Stimulated activated CD4-positive, alpha-beta T cell treated with anti-CD3 and anti-CD28 coated beads, Interleukin-15, amount 100 ng/mL, for 48 hours (primary cell): ENCODE measurements around the gene CA10.
A peak's percentile ranks its signal among the peaks of the same experiment; 100 is the strongest.

ENCODE experiments used
- DNase-seq, 2 donors: peaks; one replicate each; pipeline ENCODE4 v3.0.0-alpha.2; 2020; ENCODE audit warnings: low read depth in 2 of 2

Gene CA10

DNA sequence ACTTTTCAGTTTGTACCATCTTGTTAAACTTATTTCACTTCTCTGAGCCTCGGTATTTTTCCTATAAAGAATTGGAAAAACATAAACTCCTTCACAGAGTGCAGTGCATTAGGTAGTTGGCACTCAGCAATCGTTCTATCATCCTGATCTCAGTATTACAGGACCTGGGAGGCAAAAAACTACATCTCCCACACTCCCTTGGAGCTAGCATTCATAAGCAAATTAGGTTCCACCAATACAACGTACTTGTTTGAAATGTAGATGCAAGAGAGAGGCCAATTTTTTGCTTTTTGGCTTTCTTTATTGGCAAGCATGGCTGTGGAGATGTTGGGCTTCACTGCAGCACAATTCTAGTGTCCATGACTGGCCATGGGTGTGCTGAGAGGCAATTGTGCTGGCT, 285.2 kb downstream of the CA10 start:
- no peak for DNase-seq

DNA sequence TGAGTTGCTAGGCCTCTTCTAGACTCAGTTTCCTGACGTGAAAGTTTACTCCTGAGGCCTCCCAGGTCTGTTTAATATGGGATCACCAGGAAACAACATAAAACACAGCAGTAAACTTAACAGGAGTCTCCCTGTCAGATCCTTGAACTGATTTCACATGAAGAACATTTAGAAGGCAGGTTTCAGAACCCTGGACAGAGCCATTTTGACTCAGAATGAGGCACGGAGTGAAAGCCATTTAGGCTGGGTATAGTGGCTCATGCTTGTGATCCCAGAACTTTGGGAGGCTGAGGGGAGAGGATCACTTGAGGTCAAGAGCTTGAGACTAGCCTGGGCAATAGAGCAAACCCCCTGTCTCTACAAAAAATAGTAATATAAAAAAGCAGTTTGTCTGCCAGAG, 289.1 kb downstream of the CA10 start:
- no peak for DNase-seq

DNA sequence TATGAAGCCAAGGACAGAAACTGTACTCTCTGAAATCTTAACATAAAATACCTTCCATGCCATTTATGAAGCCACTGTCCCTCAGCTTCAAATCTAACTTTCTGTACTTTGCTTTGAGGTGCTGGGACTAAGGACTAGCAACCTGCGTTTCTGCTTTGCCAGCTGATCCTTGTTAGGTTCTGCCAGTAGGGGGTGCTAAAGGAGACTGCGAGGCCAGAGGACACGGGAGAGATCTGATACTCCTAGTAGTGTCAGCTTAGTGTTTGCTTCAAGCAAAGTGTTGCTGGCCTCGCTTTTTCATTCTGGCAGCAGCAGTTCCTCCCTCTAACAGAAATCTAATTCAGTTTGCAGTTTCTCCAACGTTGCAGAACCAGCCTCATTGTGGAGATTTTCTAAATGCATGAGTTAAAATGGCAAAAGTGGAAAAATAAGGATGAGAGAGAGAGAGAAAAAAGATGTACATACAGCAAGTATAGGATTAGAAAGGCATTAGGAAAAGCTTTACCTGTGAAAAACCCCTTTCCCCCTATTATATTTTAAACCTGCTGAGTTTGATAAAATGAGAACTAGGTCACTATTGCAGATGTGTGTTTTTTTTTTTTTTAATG, 297.5 kb downstream of the CA10 start:
- DNase-seq, result peak in 1 of 2 donors; percentile 9

DNA sequence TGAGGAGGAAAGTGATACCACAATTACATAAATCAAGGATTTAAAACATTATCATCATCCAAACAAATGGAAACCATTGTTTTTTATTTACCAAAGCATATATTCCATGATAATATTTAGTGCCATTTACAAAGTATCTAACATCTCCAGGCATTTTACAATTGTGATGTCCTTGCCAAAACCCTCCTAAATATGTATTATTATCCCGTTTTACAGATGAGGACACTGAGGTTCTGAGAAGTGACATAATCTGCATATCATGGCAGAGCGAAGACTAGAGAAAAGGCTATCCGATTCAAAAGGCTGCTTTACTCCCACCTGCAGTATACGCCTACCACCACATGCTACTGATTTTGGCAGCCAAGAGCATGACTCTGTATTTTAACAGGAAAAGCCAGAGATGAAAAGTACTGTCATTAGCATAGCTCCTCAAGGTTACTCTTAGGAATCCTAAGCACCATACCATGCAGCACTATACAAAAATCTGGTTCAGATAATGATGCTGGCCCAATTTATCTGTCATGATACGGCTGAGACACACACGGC, 301.4 kb downstream of the CA10 start:
- DNase-seq, result no peak

DNA sequence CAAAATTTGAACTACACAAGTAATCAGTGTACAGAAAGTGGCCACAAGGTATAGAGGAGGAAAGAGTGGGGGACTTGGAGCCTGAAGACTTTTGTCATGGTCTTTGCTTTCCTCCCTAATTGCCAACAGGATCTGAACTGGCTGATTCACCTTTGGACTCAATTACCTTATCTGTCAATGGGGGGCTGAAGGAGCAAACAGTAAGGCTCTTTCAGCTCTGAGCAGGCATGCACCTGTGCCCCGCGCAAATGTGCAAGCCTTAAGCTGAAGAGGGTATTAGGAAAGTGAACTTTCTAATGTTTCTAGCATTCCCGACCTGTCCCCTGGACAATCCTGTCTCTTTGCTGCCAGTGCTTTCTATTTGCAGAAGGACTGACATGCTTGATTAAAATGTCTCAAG, 302.7 kb downstream of the CA10 start:
- no peak for DNase-seq

DNA sequence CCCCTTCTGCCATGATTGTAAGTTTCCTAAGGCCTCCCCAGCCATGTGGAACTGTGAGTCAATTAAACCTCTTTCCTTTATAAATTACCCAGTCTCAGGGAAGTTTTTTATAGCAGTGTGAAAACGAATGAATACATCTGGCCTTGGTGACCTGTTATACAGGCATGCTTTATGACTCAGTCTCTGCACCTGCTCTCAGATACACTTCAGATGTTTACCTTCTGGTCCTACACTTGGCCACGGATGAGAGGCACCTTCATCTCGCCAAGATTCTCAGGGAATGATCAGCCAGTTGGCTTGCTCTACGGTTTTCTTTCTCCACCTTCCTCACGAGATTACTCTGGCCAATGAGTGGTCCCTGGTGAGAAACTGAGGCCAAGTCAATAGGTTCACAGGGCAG, 304.7 kb downstream of the CA10 start:
- no peak for DNase-seq

DNA sequence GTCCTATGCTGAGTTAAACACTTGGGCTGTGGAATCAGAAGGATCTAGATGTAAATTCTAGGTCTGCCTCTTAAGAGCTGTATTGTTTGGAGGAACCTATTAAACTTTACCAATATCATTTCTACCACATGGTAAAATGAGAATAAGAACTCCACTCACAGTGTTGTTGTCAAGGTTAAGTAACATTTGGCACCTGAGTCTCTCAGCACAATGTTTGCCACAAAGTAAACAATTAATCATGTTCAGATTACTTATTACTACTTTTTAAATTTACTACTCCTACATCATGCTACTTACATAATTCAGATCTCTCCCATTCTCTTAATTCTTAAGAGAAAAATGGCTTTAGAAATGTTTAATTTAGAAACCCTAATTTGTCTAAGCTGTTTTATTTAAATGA, 305.9 kb downstream of the CA10 start:
- DNase-seq, result no peak

DNA sequence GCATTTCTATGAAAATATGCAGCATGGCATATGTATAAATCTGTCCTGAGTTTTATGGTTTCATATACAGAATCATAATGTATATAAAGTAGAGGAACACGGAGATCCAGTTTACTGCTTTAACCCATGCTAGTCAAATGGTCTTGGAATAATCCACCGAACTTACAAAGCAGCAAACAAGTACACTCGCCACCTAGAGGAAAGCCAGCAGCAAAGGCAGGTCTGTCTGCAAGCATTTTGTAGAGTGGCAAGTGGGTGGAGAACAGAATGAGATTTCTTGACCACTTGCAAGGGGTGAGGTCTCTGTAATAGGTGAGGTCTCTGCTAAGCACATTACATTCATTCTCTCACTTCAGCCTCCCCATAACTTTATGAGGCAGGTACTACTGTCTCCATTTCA, 308.3 kb downstream of the CA10 start:
- no peak for DNase-seq

DNA sequence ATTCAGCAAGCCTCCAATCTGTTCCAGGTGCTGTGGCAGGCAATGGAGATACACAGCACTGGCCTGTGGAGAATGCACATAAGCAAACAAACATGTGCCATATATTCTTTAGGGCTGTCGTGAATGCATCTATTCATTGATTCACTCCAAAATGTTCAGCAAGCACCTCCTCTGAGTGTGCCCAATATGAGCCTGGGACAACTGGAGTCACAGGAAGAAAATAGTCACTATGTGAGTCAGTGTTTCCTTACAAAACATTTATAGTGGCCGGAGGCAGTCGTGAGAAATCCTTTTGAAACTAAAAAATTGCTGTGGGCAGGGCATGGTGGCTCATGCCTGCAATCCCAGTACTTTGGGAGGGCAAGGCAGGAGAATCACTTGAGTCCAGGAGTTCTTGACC, 310.1 kb downstream of the CA10 start:
- no peak for DNase-seq

DNA sequence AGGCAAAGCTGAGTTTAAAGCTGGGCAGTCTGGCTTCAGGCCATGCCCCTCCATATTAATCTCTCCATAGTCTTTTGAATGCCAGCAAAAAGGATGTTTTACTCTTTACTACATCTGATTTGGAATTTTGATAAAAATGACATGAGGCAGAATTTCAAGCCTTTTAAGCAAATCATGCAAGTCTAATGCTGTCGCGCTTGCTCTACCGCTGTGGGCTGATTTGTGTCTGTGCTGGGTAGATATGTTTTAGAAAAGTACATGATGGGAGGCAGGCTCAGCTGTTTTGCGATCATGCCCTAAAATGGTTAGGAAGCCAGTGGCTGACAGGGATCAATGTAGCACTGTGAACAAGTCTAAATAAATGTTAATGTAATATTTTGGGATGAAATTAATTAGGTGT, 311.9 kb downstream of the CA10 start:
- no peak for DNase-seq

DNA sequence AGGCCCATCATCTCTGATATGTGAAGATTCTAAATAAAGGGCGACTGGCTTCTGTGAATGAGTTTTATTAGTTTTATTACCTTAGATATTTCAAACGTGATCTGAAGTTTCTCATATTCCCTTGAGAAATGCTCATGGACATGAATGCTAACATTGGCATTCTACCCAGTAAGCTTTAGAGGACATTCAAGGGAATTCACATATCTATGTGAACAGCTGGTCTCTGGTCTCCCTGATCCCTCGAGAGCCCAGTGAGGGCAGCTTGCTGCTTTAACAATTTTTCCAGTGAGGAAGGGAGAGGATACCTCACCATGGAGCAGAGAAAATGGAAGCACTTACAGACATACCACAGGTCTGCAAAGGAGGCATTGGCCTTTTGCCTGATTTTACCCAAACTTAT, 312.7 kb downstream of the CA10 start:
- DNase-seq, result no peak

DNA sequence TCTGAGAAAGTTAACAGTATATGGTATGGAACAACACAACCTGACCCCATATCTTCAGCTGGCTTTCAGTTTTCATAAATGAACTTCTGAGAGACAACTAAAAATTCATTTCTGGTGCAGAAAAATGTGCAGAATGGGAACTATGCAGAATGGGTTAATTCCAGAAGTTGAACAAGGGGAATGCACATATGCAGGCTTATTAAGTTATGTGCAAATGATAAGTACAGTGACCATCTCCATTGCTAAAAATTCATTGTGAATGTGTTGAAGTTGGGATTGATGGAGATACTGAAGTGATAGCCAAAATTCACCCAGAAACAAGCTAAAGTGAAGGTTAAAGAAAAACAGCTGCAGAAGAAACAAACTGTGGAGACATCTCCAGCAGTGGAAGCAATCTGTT, 315.8 kb downstream of the CA10 start:
- no peak for DNase-seq

DNA sequence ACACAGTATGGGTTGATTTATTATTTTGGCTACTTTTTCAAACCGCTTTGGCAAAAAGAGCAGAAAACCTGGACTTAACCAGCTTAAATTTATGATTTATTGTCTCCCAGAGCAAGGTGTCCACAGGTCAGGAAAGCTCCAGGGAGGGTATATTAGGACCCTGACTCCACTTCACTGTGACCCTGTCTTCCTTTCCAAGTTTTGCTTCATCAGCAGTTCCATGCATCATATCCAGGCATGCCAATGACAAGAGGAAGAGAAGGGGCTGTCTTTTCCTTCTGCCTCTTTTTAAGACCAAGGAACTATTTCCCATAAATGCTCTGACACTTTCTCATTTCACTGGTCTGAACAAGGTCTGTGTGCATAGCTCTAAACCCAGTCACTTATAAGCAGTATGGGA, 316.8 kb downstream of the CA10 start:
- DNase-seq, result no peak

DNA sequence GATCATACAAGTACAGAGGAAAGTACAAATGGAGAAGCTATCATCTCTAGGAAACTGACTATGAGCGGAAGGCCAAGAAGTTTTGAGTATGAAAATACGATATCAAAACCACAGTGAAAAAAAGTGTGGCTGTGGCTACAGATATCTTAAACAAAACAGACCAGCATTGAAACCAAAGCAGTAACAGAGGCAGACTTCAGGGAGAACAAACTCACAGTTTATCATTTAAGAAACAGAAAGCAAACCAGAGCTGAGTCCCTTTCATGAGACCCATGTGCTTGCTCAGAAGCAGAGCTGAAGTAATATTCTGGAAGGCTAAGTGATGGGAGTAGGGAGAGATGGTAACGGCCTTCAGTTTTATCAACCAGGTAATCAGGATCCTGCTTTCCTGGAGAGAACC, 317.8 kb downstream of the CA10 start:
- DNase-seq, result no peak

DNA sequence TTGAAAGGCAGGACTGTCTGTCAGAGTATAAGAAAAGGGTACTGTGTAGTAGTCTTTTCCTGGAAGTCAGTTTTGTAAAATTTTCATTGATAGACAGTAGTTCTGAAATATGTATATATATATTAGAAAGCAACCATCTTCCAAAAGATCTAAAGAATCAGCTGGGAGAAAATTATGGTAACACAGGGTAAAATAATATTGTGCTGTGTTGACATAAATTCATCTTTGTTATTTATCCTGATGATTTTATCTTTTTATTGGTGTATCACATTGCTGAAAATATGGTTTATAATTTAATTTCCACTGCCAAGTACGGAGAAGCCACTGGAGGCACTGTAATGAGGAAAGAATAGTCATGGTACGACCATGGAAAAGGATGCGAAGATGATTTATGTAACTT, 324.9 kb downstream of the CA10 start:
- no peak for DNase-seq

DNA sequence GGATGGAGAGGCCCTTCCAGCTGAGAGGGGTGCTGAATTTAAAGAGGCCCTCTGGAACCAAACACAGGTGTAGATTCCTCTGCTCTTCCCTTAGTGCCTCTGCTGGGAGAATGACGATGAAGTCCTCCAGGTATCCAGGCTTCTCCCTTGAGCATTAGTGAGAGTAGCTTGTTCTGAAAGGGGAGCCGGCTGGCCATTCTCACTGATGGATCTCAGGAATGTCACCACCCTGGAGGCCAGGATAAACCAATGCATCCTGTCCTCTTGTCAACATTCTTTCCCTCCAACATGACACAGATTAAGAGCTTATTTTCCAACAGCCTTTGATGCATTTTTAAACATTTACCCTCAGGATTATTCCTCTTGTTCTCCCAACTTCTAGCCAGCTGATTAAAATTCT, 325.5 kb downstream of the CA10 start:
- no peak for DNase-seq

DNA sequence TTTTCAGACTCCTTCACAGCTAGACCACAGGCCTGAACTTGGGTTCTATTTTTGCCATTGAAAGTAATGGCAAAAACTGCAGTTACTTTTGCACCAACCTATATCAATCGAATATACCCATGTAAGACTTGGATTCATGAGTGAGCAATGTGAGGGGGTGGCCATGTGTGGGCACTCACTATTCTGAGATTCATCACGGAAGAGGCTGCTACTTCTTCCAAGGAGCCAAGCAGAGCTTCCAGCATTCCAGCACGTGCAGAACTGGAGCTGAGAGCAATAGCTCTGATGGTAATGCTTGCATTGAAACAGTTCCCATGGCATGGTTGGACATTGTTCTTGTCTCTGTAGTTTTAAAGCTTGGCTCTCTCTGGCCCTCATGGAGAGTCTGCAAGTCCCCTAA, 327.6 kb downstream of the CA10 start:
- DNase-seq, result no peak

DNA sequence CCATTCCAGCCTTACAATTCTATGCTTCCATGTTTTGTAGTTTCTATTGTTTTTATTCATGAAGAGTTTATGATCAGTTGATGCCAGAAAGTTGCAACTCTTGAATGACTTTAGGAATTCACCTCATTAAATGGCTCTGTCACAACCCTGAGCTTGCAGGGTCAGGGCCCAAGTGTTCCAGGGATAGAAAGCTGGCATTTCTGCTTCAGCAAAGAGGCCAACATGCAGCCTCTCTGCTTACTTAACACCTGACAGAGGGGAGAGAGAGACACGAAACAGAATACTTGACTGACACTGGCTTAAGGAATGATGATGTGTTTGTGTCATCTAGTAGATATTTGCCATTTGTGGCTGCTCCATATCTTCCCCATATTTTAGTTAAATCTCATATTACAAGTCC, 328.1 kb downstream of the CA10 start:
- no peak for DNase-seq

DNA sequence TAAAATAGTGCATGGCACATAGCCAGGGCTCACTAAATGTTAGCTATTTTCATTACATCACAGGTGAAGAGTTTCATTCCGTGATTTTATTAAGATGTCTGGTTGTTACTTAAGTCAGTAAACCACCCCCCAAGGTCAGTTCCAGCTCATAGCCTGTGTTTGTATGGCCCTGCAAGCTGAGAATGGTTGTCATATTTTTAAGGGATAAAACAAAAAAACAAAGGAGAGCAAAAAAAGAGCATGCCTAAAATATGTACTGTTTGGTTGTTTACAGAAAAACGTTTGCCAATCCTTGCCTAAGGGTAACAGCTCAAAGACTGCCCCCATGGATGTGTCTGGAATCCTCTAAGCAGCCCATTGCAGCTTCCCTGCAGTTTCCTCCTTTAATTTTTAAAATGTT, 329.6 kb downstream of the CA10 start:
- DNase-seq, result no peak

DNA sequence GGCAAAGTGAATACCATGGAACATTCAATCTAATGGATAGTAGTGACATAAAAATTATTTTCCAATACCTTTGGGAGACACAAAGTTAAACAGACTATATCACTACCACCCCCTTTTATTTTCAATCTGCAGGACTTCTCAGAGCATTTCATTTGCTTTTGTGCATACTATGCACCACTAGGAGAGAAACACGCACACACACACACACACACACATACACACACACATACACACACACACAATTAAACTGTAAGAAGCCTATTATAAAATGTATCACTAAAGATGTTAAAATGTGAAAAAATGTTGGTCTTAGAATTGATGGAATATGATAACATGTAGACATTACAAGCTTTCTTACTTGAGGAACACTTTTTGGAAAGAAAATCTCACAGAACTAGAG, 331.4 kb downstream of the CA10 start:
- DNase-seq, result no peak

DNA sequence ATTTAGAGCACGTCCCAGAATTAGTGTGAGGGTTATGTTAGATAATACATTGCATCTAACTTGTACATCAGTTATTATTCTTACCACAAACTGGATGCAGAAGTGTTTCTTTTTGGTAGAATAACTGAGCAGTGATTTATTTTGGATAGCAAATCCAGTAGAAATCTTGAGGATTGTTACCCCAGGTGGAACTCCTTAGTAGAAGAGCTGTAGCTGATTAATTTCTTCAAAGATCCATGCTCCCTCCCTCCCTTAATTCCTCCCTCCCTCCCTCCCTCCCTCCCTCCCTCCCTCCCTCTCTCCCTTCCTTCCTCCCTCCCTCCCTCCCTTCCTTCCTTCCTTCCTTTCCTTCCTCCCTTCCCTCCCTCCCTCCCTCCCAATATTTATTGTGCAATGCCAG, 337.7 kb downstream of the CA10 start:
- no peak for DNase-seq

DNA sequence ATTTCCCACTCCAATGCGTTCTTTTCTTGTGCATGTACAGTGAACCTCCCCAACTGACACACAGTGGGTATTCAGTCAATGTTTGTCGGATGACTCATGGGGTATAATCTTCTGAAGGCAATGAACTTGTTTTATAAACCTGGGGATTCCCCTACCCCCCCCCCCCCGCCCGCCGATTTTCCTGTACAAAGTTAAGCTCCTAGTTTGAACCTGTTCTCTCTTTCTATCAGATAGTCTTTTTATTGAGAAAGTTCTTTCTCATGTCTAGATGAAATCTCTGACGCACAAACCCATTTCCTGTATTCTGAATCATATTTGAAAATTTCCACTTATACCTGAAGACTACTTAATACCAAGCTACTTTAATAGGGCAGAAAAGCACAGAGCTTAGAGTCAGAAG, 338.3 kb downstream of the CA10 start:
- DNase-seq, result peak in 1 of 2 donors; percentile 3

DNA sequence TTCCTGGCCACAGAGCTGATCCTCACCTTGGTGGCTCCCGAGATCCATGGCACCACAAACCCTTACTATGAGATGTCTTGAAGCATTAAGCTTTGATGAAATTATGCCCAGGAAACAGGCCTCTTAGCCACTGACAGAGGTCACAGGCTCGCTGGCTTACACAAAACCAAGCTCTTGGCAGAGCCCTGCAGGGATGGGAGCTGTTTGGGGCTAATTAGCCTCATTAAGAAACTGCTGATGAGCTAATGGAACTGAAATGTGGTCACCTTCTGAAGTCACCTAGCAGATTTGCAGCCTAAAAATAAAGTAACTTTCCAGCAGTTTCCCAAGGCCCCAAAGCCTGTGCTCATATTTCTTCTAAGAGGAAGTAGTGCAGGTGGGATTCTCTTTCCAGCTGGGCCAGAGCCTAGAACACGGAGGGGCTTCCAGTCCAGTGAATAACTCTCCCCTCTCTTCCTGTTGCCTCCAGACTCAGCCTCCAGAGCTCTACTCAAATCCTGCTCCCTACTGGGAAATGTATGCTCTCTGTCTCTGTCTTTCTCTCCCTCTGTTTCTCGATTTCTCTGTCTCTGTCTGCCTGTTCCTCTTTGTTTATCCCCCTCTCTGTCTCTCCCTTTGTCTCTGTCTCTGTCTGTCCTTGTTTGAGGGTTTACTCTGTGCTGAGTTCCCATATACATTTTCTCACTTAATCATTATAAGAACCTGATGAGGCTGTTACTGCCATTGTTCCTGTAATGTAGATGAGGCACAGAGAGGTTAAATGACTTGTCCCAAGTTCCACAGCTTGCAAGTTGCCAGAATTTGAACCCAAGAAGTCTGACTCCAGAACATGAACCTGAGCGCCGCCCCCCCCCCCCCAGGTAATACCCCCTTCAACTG, 338.9 kb downstream of the CA10 start:
- DNase-seq, result no peak
